Stimulated activated CD4-positive, alpha-beta T cell treated with anti-CD3 and anti-CD28 coated beads, Interleukin-12 subunit alpha, Interleukin-12 subunit beta, amount 100 ng/mL, for 48 hours (primary cell): ENCODE data around the gene PNKD.
"Not testable (repeated sequence)": the region's sequence is repeated elsewhere in the genome, so short reads cannot be mapped to it uniquely, and the experiment has no call there.

ENCODE experiments used
- DNase-seq, 3 donors: peaks; one replicate each; pipeline ENCODE4 v3.0.0-alpha.2; 2020; ENCODE audit warnings: low read depth in 2 of 3, low spot score in 1 of 3

PNKD gene

DNA sequence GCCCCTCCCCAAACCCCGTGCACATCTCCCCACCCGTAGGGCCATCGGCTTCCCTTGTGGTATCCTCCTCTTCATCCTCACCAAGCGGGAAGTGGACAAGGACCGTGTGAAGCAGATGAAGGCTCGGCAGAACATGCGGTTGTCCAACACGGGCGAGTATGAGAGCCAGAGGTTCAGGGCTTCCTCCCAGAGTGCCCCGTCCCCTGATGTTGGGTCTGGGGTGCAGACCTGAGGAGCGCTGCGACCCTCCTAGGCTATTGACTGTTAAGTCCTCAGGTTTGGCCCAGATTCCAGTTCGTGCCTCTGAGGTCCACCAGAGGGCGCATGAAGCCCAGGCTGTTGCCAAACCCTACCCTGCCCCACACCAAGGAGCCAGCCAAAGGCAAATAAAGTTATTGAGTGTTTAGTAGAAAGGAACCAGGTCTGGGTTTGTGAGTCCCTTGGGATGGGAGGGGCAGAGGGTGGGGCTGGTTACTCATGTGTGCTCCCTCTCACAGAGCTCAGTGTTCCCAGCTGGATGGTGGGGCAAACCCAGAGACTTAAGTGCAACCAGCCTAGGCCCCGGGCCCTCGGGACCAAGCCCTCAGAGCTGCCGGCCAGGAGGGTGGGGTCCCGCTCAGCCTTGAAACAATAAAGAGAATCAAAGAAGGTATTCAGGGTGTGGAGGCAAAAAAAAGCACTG lies 2.4 kb downstream of the PNKD start:
- peak; percentile 64 to 69 (median 68) for DNase-seq

DNA sequence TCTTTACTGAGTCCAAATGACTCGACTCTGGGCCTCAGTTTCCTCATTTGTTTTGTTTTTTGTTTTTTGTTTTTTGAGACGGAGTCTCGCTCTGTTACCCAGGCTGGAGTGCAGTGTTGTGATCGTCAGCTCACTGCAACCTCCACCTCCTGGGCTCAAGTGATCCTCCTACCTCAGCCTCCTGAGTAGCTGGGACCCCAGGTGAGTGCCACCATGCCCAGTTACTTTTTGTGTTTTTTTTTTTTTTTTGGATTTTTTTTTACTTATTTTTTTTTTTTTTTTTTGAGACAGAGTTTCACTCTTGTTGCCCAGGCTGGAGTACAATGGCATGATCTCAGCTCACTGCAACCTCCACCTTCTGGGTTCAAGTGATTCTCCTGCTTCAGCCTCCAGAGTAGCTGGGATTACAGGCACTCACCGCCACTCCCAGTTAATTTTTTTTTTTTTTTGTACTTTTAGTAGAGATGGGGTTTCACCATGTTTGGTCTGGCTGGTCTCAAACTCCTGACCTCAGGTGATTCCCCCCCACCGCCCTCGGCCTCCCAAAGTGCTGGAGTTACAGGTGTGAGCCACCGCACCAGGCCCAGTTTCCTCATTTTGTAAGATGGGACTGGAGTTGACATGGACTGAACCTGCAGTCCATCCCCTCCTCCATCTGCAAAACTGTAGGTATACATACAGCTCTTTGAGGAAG lies 3.0 kb downstream of the PNKD start:
- not testable (repeated sequence) for DNase-seq

DNA sequence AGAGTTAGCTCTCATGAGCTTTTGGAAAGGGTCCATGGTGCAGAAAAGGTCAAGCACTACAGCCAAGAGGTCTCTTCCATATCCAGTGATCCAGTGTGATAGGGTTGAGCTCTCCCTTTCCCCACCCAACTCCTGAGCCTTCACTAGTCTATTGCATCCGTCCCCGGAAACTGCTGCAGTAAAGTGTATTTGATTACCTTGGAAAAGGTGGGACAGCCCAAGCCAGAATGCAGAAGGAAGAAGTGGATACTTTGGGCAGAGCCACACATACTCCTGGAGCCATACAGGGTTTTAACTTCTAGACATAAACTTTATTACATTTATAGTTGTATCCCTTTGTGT lies 3.6 kb downstream of the PNKD start:
- DNase-seq: no peak

DNA sequence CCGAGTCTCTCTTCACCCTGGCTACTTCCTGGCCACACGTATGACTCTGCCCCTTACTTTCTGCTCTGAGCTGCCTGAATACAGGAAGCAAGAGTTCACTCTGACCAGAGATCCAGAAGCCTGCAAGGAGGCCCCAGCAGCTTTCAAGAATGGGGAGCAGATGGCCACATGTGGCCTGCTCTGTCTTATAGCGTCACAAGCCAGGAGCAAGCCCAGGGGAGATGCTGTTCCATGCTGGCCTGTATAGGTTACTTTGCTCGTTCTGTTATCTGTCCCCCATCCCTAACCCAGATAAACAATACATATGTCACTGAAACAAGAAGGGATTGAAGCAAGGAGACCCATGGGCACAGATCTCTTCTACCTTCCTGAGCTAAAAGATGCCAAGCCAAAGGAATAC lies 4.3 kb downstream of the PNKD start:
- DNase-seq: no peak

DNA sequence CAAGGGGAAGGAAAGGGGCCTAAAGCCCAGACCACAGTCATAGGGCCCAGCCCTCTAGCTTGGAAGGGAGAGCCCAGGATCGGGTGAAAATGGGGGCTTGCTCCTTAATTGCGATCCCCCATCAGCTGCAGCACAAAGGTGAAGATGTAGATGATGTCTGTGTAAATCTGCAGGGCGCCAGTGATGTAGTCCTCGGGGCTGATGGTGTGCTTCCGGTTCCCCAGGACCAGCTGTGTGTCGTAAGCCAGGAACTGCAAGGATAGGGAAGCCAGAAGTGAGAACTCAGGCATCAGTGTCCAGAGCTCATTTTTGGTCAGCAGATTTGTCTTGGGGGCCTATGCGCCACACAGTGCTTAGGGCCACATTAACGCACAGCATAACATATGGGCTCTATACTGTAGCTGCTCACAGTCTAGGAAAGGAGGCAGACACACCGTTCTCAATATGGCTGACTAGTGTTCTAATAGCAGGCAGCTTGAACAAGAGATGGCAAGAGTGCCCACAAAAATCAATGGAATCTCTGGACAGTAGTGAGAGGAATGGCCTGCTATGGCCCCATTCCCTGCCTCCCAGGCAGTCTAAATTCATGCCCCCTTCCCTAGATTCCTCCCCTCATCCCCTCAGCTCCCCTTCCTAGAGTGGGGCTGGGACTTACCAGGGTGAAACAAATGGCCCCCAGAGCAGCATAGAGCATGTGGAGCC lies 5.2 kb downstream of the PNKD start:
- DNase-seq: no peak

DNA sequence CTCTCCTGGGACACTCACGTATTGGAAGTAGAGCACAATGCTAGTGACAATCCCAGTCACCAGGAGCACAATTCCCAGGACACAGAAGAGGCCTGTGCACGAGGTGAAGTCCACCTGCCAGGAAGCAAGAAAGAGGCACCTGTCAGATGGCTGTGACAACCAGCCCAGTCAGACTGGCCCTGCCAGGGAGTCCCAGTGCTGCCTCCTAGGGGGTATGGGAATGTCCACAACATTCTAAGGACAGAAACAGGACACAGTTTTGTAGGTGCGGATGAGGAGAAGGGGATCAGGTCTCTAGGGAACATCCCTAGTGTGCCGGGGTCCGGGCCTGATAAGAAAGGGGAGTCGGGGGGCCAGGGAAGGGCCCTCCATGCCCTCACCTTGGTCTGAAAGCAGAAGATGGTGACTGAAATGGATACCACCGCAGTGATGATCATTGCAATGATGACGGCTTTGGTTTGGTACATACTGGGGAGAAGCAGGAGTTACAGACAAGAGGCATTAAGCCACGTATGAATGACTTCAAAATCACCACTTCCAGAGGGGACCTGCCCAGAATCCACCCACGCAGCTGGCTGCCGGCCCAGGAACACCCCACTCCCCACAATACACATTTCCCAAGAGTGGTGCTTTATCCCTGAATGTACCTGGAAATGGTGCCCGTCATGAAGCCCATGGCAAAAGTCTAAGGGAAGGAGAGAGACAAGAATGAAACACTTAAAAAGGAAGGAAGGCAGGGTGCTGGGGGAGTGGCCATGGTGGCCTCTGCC lies 6.9 kb downstream of the PNKD start:
- no peak for DNase-seq

DNA sequence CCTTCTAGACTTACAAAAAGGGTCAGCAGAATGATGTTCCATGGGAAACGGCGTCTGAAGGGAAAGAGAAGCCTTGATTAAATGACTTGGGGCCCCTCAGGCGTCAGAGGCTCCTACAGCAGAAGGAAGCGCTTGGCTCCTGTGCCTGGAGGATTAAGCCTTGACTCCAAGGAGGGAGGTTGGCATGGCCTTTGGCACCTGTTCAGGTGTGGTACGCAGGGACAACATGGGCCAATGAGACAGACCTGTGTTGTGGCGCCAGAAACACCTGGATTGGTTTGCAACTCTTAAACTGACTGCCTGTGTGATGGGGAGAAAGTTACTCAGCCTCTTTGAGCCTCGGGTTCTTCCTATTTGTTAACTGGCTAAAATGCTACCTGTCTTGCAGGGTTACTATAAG lies 7.6 kb downstream of the PNKD start:
- no peak for DNase-seq

DNA sequence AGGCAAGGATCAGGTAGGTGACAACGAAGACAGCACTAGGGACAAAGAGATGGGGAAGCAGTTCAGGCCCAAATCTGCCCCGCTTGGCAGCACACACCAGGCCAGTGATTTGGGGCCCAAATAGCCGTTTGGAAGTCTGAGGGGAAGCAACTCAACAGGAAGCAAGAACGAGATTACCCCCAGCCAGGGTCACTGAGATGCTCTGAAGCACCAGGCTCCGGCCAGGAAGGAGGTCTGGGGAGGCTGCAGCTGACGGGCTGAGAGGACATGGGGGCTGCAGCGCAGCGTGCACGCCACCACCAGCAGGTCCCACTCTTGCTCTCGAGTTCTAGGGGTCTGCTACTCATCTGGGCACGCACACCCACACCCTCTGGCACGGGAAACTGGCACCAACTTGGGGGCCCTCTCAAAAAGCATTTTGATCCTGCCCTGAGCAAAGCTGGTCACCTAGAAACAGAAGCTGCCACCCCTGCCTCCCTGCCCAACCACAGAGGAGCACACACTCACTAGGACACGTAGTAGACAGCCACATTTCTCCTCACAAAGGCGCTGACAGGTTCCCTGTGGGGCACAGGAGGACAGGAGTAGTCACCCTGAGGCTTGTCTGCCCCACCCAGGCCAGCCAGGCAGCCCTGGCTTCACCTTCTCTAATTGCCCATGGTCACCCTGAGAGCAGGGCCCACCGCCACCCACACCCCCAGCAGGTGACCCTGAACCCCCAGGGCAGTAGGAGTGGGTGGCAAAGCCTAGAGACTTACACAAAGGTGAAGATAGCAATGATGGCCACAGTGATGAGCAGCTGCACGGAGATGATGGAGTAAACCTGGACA lies 8.4 kb downstream of the PNKD start:
- DNase-seq: no peak

DNA sequence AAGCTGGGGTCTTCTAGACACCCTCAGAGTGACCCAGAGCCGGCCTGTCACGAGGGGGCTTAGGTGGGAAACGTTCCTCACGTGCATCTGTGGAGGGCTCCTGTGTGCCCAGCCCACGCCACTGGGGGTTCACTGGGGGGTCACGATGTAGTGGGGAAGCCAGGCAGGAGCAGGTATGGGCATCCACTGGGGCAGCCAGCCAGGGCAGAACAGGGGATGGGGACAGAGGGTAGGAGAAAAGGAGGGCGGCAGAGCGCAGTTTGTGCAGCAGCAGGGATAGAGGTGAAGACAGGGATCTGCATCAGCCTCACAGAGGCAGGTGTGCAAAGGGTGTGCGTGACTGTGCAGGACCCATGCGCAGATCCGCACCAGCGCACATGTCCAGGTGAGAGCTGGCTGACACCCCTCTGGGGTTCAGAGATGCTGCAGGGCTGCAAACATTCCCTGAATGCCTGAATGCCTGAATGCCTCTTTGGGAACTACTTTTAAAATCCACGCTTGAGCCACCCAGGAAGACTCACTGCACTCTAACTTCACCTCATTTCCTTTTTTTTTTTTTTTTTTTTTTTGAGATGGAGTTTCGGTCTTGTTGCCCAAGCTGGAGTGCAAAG lies 10.0 kb downstream of the PNKD start:
- DNase-seq: no peak

DNA sequence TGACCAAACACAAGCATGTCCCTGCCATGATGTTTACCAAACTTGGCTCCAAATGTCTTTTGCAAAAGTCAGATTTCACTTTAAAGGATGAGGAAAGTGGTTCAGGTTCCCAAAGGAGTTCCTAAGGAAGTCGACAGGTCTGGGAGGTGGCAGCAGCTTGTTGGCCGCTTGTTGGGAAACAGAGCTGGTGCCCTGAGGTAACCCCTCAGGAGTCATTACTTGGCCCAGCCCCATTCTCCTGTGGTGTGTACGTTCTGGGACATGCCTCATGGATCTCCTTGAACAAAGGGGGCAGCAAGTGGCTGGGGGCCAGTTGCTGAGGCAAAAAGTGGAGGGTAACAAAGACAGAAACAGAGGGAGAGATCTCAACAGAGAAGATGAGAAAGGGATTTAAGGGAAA lies 11.1 kb downstream of the PNKD start:
- DNase-seq: no peak

DNA sequence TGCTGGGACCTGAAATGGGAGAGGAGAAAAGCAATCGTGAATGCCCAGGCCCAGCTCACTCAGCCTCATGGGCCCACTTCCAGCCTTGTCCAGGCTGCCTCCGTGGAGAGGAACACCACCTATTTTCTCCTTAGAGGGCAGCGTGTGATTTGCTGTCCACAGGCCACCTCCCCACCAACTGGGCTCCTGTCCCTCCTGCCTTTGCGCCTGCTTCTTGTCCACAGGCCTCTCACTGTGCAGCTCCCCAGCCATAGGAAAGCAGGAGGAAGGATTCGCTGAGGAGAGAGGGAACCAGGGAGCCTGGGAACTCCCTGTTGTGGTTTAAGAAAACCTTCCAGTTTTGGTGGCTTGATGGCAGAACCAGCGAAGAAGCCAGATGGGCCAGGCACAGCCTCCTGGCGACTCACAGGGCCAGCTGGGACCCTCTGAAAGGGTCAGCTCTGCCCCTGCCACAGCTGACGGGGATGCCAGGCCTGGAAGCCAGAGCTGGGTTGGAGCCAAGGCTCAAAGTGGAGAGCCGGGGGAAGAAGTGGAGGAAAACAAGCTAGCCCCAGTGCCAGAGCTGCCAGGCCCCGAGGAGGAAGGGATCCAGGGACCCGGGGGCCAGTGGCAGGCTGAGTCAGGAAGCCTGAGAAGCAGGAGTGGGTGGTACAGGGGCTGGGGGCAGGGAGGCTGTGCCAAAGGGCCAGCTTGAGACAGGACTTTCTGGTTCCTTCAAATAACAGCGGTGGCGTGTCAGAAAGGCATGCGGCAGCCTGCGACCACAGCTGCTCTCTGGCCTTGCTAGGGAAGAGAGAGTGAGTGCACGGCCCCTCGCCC lies 12.1 kb downstream of the PNKD start:
- no peak for DNase-seq

DNA sequence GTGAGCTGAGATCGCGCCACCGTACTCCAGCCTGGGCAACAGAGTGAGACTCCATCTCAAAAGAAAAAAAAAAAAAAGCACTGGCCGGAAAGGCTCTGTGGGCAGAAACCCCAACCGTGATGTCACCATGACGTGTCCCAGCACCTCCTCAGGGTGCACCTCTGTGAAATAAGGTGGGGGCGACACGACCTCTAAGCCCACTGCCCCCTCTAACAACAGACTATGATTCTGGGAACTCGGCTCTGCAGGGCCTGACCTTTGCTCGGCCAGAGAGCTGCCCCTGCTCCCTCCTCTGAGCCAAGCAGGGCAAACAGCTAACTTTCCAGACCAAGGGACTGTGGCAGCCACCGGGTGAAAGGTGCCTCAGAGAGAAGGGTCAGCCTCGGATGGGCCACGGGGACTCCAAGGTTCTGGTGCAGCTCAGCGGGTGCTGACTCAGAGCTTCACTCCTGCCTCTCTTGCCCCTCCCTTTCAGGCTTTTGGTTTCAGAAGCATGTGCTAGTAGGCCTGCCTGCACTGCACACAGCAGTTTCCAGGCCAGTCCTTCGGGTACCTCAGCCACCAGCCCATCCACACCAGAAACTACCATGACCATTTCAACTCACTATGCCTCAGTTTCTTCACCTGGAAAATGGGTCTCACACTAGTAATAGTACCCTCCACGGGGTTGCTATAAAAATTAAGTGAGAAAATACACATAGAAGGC lies 13.9 kb downstream of the PNKD start:
- DNase-seq: peak in 2 of 3 donors; percentile 48 to 57

DNA sequence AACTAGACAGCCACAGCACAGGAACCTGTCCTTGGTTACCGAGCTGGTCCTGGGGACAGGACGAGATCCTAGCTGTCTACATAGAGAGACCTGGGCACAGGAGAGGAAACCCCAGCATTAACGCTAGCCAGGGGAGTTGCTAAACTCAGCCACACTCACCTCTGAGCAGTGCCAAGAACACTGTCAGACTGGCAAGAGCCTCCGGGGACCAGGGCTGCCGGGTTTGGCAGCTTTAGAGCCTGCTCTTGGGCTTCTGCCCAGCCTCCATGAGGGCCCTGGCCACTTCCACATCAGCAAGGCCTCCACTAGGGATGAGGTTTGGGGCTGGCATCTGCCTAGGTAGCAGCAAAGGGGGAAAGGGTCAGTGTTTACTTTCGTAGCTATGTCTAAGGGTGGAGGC lies 15.3 kb downstream of the PNKD start:
- DNase-seq: no peak

DNA sequence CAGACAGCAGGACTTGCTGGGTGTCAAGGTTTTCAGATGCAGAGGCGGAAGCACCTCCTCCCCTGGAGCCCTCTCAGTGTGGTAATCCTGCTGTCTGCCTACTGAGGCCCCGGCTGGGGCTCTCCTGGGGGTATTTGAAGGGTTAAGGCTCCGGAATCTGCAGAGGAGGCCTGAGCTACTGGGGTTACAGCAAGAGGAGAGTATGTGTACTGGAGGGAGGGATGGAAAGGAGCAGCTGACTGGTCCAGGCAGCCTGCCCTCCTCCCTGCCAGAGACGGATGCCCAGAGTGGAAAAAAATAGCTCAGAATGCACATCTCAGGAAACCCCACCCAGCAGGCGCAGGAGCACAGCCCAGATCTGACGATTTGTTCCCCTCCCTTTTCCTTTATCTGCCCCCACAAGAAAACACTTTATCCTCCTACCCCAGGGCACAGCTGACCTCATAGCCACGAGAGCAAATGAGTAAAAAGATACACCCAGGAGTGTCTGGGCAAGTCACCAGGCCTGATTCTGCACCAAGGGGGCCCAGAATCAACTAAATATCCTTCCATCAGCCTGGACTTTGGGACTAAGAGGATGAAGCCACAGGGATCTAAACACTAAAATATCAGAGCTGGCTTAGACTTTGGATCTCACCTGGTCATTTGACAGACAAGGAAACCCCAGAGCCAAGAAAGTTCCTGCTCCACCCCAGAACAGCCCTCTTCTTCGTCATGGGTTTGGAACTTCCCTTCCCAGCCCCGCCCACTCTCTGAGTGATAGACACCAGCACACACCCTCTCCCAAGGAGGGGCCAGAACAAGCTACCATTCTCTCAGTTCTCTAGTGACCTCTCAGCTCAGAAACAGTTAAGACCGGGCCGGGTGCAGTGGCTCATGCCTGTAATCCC lies 16.5 kb downstream of the PNKD start:
- peak; percentile 75 to 77 (median 76) for DNase-seq

DNA sequence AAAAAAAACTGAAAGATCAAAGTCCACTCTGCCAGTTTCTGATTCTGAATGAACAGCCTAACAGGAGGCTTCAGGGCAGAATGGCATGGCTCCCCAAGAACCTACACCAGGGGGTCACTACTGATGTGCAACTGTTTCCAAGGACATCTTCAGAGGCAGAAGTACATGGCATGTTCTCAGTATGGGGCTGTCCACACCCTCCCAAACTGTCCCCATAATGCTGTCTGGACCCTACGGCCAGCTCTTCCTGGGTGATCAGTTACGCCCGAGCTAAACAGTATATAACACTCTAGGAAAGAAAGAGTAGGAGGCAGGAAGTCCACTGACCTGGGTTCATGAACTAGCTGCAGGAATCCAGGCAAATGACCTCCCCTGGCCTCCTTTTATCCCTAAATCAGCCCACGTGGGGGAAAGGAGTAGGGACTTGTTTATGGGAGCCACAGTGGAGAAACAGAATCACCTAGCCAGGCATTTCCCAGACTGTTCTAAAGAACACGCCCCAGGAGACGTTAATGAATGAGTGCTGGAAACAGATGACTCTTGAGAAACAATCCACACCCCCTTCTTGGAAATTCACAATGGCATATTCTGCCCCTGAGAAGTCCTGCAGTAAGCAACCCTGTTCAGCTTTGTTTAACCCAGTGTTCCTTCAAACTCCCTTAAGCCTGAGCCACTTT lies 19.5 kb downstream of the PNKD start:
- no peak for DNase-seq

DNA sequence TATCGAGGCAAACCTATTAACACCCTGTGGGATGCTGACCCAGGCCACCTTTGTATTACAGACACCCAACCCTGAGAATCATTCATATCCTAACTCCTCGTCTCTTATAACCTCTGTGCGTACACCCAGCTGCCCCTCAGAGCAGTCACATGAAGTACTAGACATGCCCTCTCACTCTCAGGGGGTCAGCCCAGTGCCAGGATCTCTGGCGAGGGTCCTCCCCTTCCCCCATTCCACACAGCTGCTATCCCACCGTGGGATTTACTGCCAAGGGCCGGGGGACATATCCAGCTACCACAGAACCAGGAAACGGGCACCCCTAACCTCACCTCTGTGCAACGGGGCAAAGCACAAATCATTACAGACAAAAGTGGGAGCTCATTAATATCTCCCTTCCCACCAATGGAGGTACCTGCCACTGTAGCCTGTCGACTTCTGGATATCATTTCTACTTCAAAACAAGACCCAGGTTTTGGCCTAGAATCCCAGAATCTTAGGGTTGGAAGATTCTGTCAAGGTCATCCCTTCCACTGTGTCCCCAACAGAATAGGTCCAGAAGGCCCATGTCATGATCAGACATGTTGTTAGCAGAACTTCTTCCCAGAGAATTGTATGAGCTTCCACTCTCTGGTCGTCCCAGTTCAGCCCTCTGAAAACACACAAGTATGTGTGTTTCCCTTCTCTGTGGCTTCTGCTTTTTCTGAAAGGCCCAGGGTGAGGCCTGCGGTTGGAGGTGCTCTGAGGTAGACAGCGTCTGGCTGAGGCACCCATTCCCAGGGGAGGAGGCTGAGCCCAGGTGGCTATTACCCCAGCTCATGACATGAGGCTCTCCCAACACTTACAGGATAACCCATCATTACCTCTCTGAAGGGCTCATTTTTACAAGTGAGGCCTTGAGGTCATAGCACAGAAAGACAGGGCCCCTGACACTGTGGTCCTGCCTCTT lies 20.3 kb downstream of the PNKD start:
- peak in 1 of 3 donors; percentile 32 for DNase-seq
